HFFc6 (cell line): Measurements from ENCODE around the gene SLC25A21. TPM values are rescaled to one million over a fixed set of nuclear protein-coding genes. Genes with fewer than 3 reads are reported as not detected.
"Not testable (repeated sequence)": the region's sequence is repeated elsewhere in the genome, so short reads cannot be mapped to it uniquely, and the experiment has no call there.

Experiments
- DNase-seq: peaks from one replicate; pipeline ENCODE4 v3.0.0-alpha.2; 2018
- H3K27ac Mint-ChIP-seq: 2 replicates; pipeline ENCODE4 v1.8.0; 2020; ENCODE audit warnings: mild to moderate bottlenecking, mixed read lengths
- H3K27me3 Mint-ChIP-seq: 2 replicates; pipeline ENCODE4 v1.8.0; 2021; ENCODE audit warnings: mild to moderate bottlenecking, moderate library complexity, mixed read lengths; ENCODE audit not compliant: insufficient read depth
- H3K36me3 Mint-ChIP-seq: 2 replicates; pipeline ENCODE4 v1.8.0; 2021; ENCODE audit warnings: low read depth, mixed read lengths
- H3K4me1 Mint-ChIP-seq: 2 replicates; pipeline ENCODE4 v1.8.0; 2020; ENCODE audit warnings: low read depth, mixed read lengths
- H3K4me3 Mint-ChIP-seq: 2 replicates; pipeline ENCODE4 v1.8.0; 2020; ENCODE audit warnings: mild to moderate bottlenecking, moderate library complexity, mixed read lengths
- H3K9me3 Mint-ChIP-seq: 2 replicates; pipeline ENCODE4 v1.8.0; 2020; ENCODE audit warnings: mild to moderate bottlenecking, mixed read lengths
- long read RNA-seq: library from polyadenylated mRNA; unstranded; transcript quantifications from one replicate; pipeline ENCODE4 v2.0.0, GENCODE V29; 2019
- total RNA-seq, 6 experiments: library from RNA; stranded (reverse); fragmentation: NEBNext Ultra II Directional; extraction: Animal tissue kit (Norgen Biotek cat#: 25700); gene quantifications; 2 replicates in 1 of 6; 3 replicates in 5 of 6; pipeline ENCODE4 v1.2.3, GENCODE V29; 2021
- TF ChIP-seq, protein P1 (sequence below): fragments of 200-600 bp; sonication (generic); IDR thresholded peaks from 2 replicates; pipeline ENCODE4 v1.5.0; 2021; ENCODE audit warnings: antibody characterized with exemption, mild to moderate bottlenecking

SLC25A21 gene
- total RNA-seq: 1 to 10 TPM in 1 of 6 experiments, under 1 TPM in 5; 0.33 to 1.1 (median 0.47) TPM
- long read RNA-seq, partial matches to known transcripts: 0 of 1 reads
- long read RNA-seq, other reads (novel, unspliced or antisense): 1 of 1 reads

DNA sequence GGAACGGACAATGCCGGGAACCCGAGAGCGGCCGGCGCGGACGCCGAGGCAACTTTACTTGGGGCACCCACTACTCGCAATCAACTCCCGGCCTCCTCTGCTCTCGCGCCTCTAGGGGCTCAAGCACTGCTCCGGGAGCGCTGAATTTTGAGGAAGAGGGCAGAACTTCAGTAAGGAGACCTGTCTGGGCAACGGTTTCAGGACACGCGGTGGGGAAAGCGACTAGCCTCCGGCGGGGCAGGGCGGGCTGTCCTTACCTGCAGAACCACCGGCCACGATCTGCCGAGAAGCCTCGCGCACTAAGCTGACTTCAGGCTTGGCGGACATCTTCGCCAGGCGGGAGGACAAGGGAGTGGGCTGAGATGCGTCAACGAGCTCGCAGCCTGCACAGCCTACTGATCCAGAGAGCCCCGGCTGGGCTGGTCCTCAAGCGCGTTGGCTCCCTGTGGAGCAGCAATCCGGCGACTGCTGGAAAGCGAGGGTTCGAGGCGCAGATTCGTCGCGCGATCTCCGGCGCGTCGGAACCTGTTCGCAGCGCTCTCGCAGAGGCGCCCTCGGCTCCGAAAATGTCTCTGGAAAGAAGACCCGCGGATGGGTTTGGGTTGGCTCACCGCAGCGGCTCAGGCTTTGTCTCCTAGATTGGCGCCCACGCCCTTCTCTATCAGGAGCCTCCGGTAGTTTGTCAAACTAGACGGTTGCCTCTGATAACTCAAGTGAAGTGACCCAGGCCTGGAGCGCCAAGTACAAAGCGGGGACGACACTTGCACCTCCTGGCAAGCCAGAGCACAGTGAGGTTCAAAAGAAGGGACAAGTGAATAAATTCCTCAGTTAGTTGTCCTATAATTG lies at the start of gene SLC25A21:
Gene SLC25A21 (minus strand): TSS at position 583 of the 846 bp plus-strand sequence.
- no peaks in the 10 kb centered on the region for H3K36me3 Mint-ChIP-seq
- H3K4me1 Mint-ChIP-seq: peaks cover 22% of the 10 kb centered on the region
- peak within 1 kb of the TSS; percentile 95 for H3K27ac Mint-ChIP-seq
- H3K9me3 Mint-ChIP-seq: no peaks in the 10 kb centered on the region
- peak; percentile 71 for DNase-seq
- H3K27me3 Mint-ChIP-seq: peaks cover 5% of the 10 kb centered on the region; the same call in 1 of the 2 replicates
- H3K4me3 Mint-ChIP-seq: peak within 1 kb of the TSS; percentile 94
- TF ChIP-seq, protein P1, sequence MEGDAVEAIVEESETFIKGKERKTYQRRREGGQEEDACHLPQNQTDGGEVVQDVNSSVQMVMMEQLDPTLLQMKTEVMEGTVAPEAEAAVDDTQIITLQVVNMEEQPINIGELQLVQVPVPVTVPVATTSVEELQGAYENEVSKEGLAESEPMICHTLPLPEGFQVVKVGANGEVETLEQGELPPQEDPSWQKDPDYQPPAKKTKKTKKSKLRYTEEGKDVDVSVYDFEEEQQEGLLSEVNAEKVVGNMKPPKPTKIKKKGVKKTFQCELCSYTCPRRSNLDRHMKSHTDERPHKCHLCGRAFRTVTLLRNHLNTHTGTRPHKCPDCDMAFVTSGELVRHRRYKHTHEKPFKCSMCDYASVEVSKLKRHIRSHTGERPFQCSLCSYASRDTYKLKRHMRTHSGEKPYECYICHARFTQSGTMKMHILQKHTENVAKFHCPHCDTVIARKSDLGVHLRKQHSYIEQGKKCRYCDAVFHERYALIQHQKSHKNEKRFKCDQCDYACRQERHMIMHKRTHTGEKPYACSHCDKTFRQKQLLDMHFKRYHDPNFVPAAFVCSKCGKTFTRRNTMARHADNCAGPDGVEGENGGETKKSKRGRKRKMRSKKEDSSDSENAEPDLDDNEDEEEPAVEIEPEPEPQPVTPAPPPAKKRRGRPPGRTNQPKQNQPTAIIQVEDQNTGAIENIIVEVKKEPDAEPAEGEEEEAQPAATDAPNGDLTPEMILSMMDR: peak; percentile 38

DNA sequence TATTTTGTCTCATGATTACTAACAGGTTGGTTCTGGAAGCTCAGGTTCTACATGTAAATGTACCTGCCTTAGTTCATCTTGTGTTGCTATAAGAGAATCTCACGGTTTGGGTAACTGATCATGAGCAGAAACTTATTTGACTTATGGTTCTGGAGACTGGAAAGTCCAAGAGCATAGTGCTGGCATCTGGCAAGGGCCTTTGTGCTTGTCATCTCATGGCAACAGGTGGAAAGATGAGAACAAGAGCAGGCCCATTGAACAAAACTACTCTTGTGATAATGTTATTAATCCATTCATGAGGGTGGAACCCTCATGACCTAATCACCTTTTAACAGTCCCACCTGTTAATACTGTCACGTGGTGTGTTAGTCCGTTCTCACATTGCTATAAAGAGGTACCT lies 48.7 kb upstream of the SLC25A21 start:
- TF ChIP-seq, protein P1: no peak
- H3K27me3 Mint-ChIP-seq: no peaks in the 10 kb centered on the region; the same call in 1 of the 2 replicates
- H3K4me1 Mint-ChIP-seq: no peaks in the 10 kb centered on the region
- H3K36me3 Mint-ChIP-seq: peaks cover 27% of the 10 kb centered on the region
- H3K4me3 Mint-ChIP-seq: no peak overlapping the region
- peaks cover 18% of the 10 kb centered on the region for H3K9me3 Mint-ChIP-seq
- no peak for DNase-seq
- H3K27ac Mint-ChIP-seq: no peak overlapping the region

DNA sequence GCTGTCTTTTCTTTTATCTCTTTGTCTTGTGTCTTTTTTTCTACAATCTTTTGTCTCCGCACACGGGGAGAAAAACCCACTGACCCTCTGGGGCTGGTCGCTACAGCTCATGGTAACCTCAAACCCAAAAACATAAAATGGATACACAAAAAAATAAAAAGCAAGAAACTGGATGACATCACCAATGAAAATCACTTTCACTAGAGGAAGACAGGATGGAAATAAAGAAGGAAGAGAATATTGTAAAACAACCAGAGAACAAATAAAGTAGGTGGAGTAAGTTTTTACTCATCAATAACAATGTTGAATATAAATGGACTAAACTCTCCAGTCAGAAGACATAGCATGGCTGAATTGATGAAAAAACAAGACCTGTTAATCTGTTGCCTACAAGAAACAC lies 42.9 kb upstream of the SLC25A21 start:
- Mint-ChIP-seq H3K4me3 (no peak overlapping the region), H3K27me3 (no peaks in the 10 kb centered on the region; the same call in 1 of the 2 replicates), H3K9me3 (no peaks in the 10 kb centered on the region), H3K36me3 (peaks cover 7% of the 10 kb centered on the region), H3K27ac (no peak overlapping the region), H3K4me1 (no peaks in the 10 kb centered on the region)
- TF ChIP-seq, protein P1: no peak
- DNase-seq: no peak

DNA sequence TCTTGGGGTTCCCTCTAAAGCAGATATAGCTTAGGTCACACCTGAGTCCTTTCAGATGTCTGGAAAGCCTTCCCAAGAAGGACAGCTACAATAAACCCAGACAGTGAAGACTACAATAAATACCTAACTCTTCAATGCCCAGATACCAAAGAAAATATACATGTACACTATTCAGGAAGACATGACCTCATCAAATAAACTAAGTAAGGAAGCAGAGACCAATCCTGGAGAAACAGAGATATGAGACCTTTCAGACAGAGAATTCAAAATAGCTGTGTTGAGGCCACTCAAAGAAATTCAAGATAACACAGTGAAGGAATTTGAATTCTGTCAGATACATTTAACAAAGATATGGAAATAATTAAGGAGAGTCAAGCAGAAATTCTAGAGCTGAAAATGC lies 40.6 kb upstream of the SLC25A21 start:
- Mint-ChIP-seq H3K27ac (no peak overlapping the region), H3K27me3 (no peaks in the 10 kb centered on the region), H3K4me1 (no peaks in the 10 kb centered on the region), H3K4me3 (no peak overlapping the region), H3K36me3 (peaks cover 7% of the 10 kb centered on the region), H3K9me3 (no peaks in the 10 kb centered on the region)
- DNase-seq: no peak
- TF ChIP-seq, protein P1: no peak

DNA sequence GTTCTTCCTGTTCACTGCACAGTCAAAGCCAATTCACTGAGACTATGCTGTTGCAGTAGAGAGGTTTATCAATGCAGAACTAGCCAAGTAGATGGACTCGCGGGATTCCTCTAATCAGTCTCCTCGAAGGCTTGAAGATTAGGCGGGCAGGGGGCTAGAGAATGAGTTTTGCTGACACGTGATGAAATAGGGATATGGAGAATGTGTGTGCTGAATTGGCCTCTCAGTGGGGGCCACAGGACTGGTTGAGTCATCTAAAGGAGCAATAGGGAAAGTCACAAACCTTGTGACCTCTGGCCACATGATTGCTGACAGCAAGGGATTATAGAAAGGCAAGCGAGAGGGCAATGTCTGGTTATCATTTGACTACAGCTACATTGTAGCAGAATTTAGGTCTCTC lies 38.0 kb upstream of the SLC25A21 start:
- H3K4me1 Mint-ChIP-seq: no peaks in the 10 kb centered on the region
- no peak for DNase-seq
- H3K9me3 Mint-ChIP-seq: peaks cover 17% of the 10 kb centered on the region
- peaks cover 15% of the 10 kb centered on the region for H3K36me3 Mint-ChIP-seq
- TF ChIP-seq, protein P1: no peak
- no peak overlapping the region for H3K27ac Mint-ChIP-seq
- no peak overlapping the region for H3K4me3 Mint-ChIP-seq
- H3K27me3 Mint-ChIP-seq: no peaks in the 10 kb centered on the region

DNA sequence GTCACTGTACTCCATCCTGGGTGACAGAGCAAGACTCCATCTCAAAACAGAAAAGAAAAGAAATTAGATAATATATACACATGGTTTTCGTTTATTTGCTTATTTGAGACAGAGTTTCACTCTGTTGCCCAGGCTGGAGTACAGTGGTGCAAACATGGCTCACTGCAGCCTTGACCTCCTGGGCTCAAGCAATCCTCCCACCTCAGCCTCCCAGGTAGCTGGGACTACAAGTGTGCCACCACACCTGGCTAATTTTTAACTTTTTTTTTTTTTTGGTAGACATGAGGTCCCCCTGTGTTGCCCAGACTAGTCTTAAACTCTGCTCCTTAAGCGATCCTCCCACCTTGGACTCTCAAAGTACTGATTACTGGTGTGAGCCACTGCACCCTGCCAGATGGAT lies 37.2 kb upstream of the SLC25A21 start:
- not testable (repeated sequence) for H3K4me1 Mint-ChIP-seq, DNase-seq, H3K27ac Mint-ChIP-seq, H3K4me3 Mint-ChIP-seq, H3K27me3 Mint-ChIP-seq
- H3K9me3 Mint-ChIP-seq: peaks cover 26% of the 10 kb centered on the region
- peaks cover 19% of the 10 kb centered on the region for H3K36me3 Mint-ChIP-seq

DNA sequence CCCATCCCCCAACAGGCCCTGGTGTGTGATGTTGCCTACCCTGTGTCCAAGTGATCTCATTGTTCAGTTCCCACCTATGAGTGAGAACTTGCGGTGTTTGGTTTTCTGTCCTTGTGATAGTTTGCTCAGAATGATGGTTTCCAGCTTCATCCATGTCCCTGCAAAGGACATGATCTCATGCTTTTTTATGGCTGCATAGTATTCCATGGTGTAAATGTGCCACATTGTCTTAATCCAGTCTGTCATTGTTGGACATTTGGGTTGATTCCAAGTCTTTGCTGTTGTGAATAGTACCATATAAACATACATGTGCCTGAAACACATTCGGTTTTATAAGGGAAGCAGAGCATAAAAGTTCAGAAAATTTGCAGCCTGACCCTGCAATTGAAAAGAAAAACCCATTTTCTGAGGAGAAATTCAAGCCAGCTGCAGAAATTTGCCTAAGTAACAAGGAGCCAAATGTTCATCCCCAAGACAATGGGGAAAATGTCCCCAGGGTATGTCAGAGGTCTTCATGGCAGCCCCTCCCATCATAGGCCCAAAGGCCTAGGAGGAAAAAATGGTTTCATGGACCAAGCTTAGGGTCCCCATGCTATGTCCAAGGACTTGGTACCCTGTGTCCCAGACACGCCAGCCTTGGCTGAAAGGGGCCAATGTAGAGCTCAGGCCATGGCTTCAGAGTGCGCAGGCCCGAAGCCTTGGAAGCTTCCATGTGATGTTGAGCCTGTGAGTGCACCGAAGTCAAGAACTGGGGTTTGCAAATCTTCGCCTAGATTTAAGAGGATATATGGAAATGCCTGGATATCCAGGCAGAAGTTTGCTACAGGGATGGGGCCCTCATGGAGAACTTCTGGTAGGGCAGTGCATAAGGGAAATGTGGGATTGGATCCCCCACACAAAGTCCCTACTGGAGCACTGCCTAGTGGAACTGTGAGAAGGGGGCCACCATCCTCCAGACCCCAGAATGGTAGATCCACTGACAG lies 33.5 kb upstream of the SLC25A21 start:
- not testable (repeated sequence) for H3K27me3 Mint-ChIP-seq, DNase-seq, H3K4me3 Mint-ChIP-seq, H3K27ac Mint-ChIP-seq
- peaks cover 11% of the 10 kb centered on the region for H3K4me1 Mint-ChIP-seq
- peaks cover 27% of the 10 kb centered on the region for H3K36me3 Mint-ChIP-seq
- peaks cover 26% of the 10 kb centered on the region for H3K9me3 Mint-ChIP-seq
